Skeletal muscle satellite cell (primary cell): Measurements from ENCODE around the gene MAMDC4.
"Not testable (repeated sequence)": the region's sequence is repeated elsewhere in the genome, so short reads cannot be mapped to it uniquely, and the experiment has no call there.

Experiments used
- H3K27me3 ChIP-seq: 2 replicates; pipeline ENCODE4 v1.7.0; 2013; ENCODE audit warnings: low read length; ENCODE audit not compliant: control insufficient read depth, insufficient read depth
- H3K36me3 ChIP-seq: 2 replicates; pipeline ENCODE4 v1.7.0; 2013; ENCODE audit warnings: mild to moderate bottlenecking, control low read depth, low read length; ENCODE audit not compliant: insufficient read depth
- H3K4me1 ChIP-seq: 2 replicates; pipeline ENCODE4 v1.7.0; 2013; ENCODE audit warnings: low read length; ENCODE audit not compliant: control insufficient read depth, insufficient read depth
- H3K4me2 ChIP-seq: 2 replicates; pipeline ENCODE4 v1.7.0; 2013; ENCODE audit warnings: mild to moderate bottlenecking, low read length
- H3K4me3 ChIP-seq: 2 replicates; pipeline ENCODE4 v1.7.0; 2013; ENCODE audit warnings: low read length
- H3K9ac ChIP-seq: 2 replicates; pipeline ENCODE4 v1.7.0; 2013; ENCODE audit warnings: mild to moderate bottlenecking, low read depth, low read length, moderate library complexity
- H3K9me3 ChIP-seq: replicated peaks from 2 replicates; pipeline ENCODE4 v1.7.0; 2013; ENCODE audit warnings: mild to moderate bottlenecking, control low read depth, low read length

The MAMDC4 gene

GRCh38 chr9:136843159-136843800 lies 8.9 kb upstream of the MAMDC4 start:
- H3K4me2 ChIP-seq, result peak overlapping the region; percentile 58
- not testable (repeated sequence) for H3K9ac ChIP-seq, H3K27me3 ChIP-seq, H3K9me3 ChIP-seq
- H3K4me1 ChIP-seq, result peaks cover 51% of the 10 kb centered on the region
- peak overlapping the region; percentile 13 for H3K4me3 ChIP-seq
- peaks cover 12% of the 10 kb centered on the region for H3K36me3 ChIP-seq

GRCh38 chr9:136843801-136844740 lies 8.1 kb upstream of the MAMDC4 start:
- not testable (repeated sequence) for H3K4me3 ChIP-seq, H3K9ac ChIP-seq, H3K4me2 ChIP-seq, H3K27me3 ChIP-seq, H3K9me3 ChIP-seq
- Histone ChIP-seq H3K36me3 (peaks cover 11% of the 10 kb centered on the region), H3K4me1 (peaks cover 51% of the 10 kb centered on the region)

DNA sequence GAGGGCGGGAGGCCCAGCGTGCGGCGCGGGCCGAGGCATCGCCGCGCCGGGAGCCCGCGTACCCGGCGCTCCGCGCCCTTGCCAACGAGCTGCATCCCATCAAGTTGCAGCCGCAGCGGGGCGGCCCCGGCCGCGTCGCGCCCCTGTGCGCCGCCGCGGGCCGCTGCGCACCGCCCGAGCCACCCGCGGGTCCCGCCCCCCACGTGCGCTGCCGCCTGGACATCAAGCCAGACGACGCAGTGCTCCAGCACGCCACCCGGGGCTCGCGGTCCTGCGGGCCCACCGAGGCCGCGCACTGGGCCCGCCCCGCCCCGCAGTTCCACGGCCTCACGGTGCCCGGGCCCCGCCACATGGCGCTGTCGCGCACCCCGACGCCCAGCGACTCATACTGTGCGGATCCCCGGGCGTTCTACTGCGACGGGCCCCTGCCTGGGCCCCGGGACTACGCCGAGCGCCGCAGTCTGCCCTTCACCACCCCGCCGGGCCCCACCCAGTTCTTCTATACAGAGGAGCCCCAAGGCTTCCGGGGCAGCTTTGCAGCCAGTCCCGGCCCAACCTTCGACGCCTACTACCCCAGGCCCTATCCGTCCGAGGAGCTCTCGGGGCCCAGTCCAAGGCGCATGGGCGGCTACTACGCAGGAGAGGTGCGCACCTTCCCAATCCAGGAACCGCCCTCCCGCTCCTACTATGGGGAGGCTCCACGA lies 7.2 kb upstream of the MAMDC4 start:
- no peak overlapping the region for H3K4me2 ChIP-seq
- H3K9me3 ChIP-seq, result no peaks in the 10 kb centered on the region
- H3K9ac ChIP-seq, result no peak overlapping the region
- peaks cover 3% of the 10 kb centered on the region for H3K36me3 ChIP-seq
- H3K4me1 ChIP-seq, result peaks cover 45% of the 10 kb centered on the region
- H3K4me3 ChIP-seq, result no peak overlapping the region
- peaks cover 4% of the 10 kb centered on the region for H3K27me3 ChIP-seq

DNA sequence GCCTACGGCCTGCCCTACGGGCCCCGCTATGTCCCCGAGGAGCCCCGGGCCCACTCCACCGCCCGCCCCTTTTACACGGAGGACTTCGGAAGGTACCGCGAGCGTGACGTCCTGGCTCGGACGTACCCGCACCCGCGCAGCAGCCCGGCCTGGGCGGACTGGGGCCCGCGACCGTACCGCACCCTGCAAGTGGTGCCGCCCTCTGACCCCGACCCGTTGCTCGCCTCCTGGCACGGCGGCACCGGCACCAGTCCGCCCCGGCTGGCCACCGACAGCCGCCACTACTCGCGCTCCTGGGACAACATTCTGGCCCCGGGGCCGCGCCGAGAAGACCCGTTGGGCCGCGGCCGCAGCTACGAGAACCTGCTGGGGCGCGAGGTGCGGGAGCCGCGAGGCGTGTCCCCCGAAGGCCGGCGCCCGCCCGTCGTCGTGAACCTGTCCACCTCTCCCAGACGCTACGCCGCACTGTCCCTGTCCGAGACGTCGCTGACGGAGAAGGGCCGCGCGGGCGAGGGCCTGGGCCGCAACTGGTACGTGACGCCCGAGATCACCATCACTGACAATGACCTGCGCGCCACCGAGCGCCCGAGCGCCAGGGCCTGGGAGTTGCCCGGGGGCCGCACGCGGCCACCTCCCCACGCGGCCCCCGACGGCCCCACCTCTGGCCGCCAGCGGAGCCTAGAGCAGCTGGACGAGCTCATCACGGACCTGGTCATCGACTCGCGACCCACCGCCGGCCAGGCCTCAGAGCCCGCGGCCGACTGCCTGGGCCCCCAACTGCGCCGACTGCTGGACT lies 6.5 kb upstream of the MAMDC4 start:
- Histone ChIP-seq H3K9ac (no peak overlapping the region), H3K36me3 (peaks cover 5% of the 10 kb centered on the region), H3K4me2 (no peak overlapping the region), H3K27me3 (peaks cover 4% of the 10 kb centered on the region), H3K4me3 (no peak overlapping the region), H3K9me3 (no peaks in the 10 kb centered on the region), H3K4me1 (peaks cover 45% of the 10 kb centered on the region)

DNA sequence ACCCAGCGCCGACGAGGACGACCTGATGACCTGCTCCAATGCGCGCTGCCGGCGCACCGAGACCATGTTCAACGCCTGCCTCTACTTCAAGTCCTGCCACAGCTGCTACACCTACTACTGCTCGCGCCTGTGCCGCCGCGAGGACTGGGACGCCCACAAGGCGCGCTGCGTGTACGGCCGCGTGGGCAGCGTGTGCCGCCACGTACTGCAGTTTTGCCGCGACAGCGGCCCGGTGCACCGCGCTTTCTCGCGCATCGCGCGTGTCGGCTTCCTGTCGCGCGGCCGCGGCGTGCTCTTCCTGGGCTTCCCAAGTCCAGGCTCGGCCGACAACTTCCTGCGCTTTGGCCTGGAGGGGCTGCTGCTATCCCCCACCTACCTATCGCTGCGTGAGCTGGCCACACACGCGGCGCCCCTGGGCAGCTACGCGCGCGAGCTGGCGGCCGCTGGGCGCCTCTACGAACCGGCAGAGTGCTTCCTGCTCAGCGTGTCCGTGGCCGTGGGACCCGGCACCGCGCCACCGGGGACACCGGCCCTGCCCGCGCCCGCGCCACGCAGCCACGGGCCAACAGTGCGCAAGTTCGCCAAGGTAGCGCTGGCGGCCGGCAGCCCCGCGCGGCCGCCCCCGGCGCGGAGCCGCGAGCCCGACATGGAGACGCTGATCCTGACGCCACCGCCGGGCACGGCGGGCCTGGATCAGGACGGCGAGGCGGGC lies 5.6 kb upstream of the MAMDC4 start:
- H3K4me2 ChIP-seq, result no peak overlapping the region
- peaks cover 38% of the 10 kb centered on the region for H3K4me1 ChIP-seq
- peak overlapping the region; percentile 34 for H3K4me3 ChIP-seq
- no peak overlapping the region for H3K9ac ChIP-seq
- peaks cover 5% of the 10 kb centered on the region for H3K36me3 ChIP-seq
- H3K27me3 ChIP-seq, result peaks cover 4% of the 10 kb centered on the region
- no peaks in the 10 kb centered on the region for H3K9me3 ChIP-seq

- H3K4me1 ChIP-seq, result peaks cover 31% of the 10 kb centered on the region
- peaks cover 4% of the 10 kb centered on the region for H3K27me3 ChIP-seq
- no peaks in the 10 kb centered on the region for H3K9me3 ChIP-seq
- peaks cover 9% of the 10 kb centered on the region for H3K36me3 ChIP-seq
- H3K4me2 ChIP-seq, result peak overlapping the region; percentile 100
- H3K9ac ChIP-seq, result peak overlapping the region; percentile 76
- peak overlapping the region; percentile 98 for H3K4me3 ChIP-seq
Measured at GRCh38 chr9:136847088-136847825, 4.9 kb upstream of the MAMDC4 start.

GRCh38 chr9:136847826-136848392 lies 4.2 kb upstream of the MAMDC4 start:
- peaks cover 4% of the 10 kb centered on the region for H3K27me3 ChIP-seq
- peak overlapping the region; percentile 76 for H3K9ac ChIP-seq
- peaks cover 9% of the 10 kb centered on the region for H3K36me3 ChIP-seq
- peak overlapping the region; percentile 98 for H3K4me3 ChIP-seq
- peaks cover 28% of the 10 kb centered on the region for H3K4me1 ChIP-seq
- no peaks in the 10 kb centered on the region for H3K9me3 ChIP-seq
- H3K4me2 ChIP-seq, result peak overlapping the region; percentile 100

GRCh38 chr9:136848393-136849037 lies 3.6 kb upstream of the MAMDC4 start:
- H3K4me2 ChIP-seq, result peak overlapping the region; percentile 100
- H3K27me3 ChIP-seq, result peaks cover 4% of the 10 kb centered on the region
- H3K9ac ChIP-seq, result peak overlapping the region; percentile 76
- H3K4me3 ChIP-seq, result peak overlapping the region; percentile 98
- H3K9me3 ChIP-seq, result no peaks in the 10 kb centered on the region
- H3K36me3 ChIP-seq, result peaks cover 9% of the 10 kb centered on the region
- peaks cover 22% of the 10 kb centered on the region for H3K4me1 ChIP-seq

DNA sequence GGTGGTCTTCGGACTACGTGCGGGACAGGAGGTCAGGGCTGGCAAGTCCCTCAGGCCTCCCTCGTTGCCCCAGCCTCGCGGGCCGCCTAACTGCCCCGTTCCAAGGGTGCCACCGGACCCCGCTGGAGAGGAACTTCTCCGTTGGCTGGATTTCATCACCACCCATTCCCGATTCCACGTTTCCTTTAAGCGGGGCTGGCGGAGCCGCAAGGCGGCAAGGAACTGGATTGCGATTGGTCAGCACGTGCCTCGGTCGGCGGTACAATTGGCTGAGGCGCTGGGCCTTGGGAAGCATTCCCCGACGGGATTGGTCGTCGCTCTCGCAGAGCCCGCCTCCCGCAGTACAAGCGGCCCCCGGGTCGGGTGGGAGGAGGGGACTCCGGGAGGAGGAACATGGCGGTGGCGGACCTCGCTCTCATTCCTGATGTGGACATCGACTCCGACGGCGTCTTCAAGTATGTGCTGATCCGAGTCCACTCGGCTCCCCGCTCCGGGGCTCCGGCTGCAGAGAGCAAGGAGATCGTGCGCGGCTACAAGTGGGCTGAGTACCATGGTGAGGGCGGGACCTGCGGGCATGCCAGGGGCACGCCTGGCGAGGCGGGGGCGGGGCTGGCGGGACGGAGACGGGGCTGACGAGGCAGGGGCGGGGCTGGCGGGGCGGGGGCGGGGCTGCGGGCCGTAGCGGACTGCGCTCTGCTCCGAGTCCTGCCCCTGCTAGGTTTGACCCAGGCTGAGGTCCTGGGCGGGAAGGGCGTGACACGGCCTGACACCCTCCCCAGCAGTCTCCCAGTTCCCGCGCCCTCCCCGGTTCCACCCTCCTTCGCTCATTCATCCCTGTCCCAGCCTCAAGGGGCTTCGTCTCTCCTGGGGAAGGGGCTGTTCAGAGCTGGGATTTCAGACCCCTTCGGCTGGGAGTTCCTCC lies 2.8 kb upstream of the MAMDC4 start, which contains the start of gene PHPT1:
Gene PHPT1, plus strand, starts transcription at position 372 of the 922 bp plus-strand sequence. Its CDS starts 22 bp downstream, at position 394.
- H3K27me3 ChIP-seq, result peaks cover 4% of the 10 kb centered on the region
- H3K36me3 ChIP-seq, result peaks cover 9% of the 10 kb centered on the region
- peak within 1 kb of the TSS; percentile 98 for H3K4me3 ChIP-seq
- no peaks in the 10 kb centered on the region for H3K9me3 ChIP-seq
- H3K9ac ChIP-seq, result peak within 1 kb of the TSS; percentile 86
- H3K4me1 ChIP-seq, result peaks cover 19% of the 10 kb centered on the region
- H3K4me2 ChIP-seq, result peak within 1 kb of the TSS; percentile 100
